Adrenal gland (tissue), 5 donors: Measurements from ENCODE around the gene LATS2.

ENCODE experiments used
- POLR2A ChIP-seq, 2 donors: fragments of 450-650 bp; IDR thresholded peaks; one replicate each; pipeline ENCODE4 v1.6.1; 2017; ENCODE audit warnings: antibody characterized with exemption in 2 of 2, mild to moderate bottlenecking in 2 of 2, moderate library complexity in 1 of 2
- TF ChIP-seq, protein P1 (sequence below), 6 experiments: fragments of 450-650 bp in 4 of 6; fragments of 200-600 bp in 2 of 6; sonication (generic) in 1 of 6; IDR thresholded peaks; 1 replicate in 5 of 6; 2 replicates in 1 of 6; pipeline versions ENCODE4 v1.5.1 to v1.8.0; 2016 to 2021; ENCODE audit warnings: antibody characterized with exemption in 6 of 6, mild to moderate bottlenecking in 2 of 6, moderate library complexity in 1 of 6
- donor health status: DM: no; HTN: no; CAD: no.

DNA sequence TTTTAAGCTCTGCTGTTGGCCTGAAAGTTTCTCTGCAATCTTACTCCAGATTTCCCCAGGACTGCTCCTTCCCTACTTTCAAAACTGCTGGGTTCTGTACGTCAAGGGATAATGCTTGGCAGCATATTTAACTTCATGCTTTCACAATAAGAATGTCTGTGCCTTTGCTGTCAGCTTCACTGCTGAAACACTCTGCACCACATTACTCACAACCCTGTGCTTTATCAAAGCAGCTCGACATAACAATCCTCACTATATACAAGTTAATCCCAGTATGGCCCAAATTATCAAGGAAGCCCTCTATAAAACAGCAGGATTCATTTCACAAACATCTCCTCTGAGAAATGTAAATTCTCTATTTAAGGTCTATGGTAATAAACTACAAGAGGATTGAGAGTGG, 17.5 kb downstream of the LATS2 start:
- TF ChIP-seq, protein P1, sequence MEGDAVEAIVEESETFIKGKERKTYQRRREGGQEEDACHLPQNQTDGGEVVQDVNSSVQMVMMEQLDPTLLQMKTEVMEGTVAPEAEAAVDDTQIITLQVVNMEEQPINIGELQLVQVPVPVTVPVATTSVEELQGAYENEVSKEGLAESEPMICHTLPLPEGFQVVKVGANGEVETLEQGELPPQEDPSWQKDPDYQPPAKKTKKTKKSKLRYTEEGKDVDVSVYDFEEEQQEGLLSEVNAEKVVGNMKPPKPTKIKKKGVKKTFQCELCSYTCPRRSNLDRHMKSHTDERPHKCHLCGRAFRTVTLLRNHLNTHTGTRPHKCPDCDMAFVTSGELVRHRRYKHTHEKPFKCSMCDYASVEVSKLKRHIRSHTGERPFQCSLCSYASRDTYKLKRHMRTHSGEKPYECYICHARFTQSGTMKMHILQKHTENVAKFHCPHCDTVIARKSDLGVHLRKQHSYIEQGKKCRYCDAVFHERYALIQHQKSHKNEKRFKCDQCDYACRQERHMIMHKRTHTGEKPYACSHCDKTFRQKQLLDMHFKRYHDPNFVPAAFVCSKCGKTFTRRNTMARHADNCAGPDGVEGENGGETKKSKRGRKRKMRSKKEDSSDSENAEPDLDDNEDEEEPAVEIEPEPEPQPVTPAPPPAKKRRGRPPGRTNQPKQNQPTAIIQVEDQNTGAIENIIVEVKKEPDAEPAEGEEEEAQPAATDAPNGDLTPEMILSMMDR (IDR thresholded peaks at IDR 0.05): no peak
- no peak for TF ChIP-seq POLR2A (IDR thresholded peaks at IDR 0.05)
